Gastroesophageal sphincter (tissue), 4 donors: ENCODE results near the gene STXBP1. TPM values are rescaled to one million over a fixed set of nuclear protein-coding genes. Genes with fewer than 3 reads are reported as not detected.

Source experiments
- ATAC-seq: fragments of 150-250 bp; one replicate; pipeline ENCODE4 v1.9.1; 2016; ENCODE audit warnings: mild to moderate bottlenecking, moderate library complexity
- H3K27ac ChIP-seq, 4 donors: fragments of 200-600 bp; sonication (generic) in 3 of 4; 1 replicate in 3 of 4; 2 replicates in 1 of 4; pipeline ENCODE4 v1.5.1; 2016 to 2019
- H3K27me3 ChIP-seq: fragments of 200-600 bp; sonication (generic); one replicate; pipeline ENCODE4 v1.5.1; 2019
- H3K36me3 ChIP-seq, 2 donors: fragments of 200-600 bp; sonication (generic); one replicate each; pipeline ENCODE4 v1.5.1; 2019; ENCODE audit warnings: control low read depth in 1 of 2
- H3K4me1 ChIP-seq, 3 donors: fragments of 200-600 bp; sonication (generic); 1 replicate in 2 of 3; 2 replicates in 1 of 3; pipeline ENCODE4 v1.5.1; 2016 to 2019; ENCODE audit warnings: control low read depth in 2 of 3
- H3K4me3 ChIP-seq, 2 donors: fragments of 200-600 bp; sonication (generic); one replicate each; pipeline ENCODE4 v1.5.1; 2019; ENCODE audit warnings: mild to moderate bottlenecking in 1 of 2, moderate library complexity in 1 of 2
- H3K9me3 ChIP-seq, 3 donors: fragments of 200-600 bp; sonication (generic); one replicate each; pipeline ENCODE4 v1.5.1; 2017 to 2019; ENCODE audit warnings: control low read depth in 2 of 3
- CTCF ChIP-seq, 4 experiments: fragments of 200-600 bp in 2 of 4; fragments of 450-650 bp in 2 of 4; sonication (generic) in 1 of 4; IDR thresholded peaks; one replicate each; pipeline ENCODE4 v1.5.1; 2017 to 2019; ENCODE audit warnings: antibody characterized with exemption in 4 of 4, mild to moderate bottlenecking in 2 of 4, moderate library complexity in 2 of 4
- EP300 ChIP-seq: sonication (generic); formaldehyde crosslinking; IDR thresholded peaks from one replicate; pipeline ENCODE4 v1.6.1; 2017; ENCODE audit warnings: antibody characterized with exemption, mild to moderate bottlenecking
- POLR2A ChIP-seq, 2 donors: fragments of 450-650 bp; IDR thresholded peaks; one replicate each; pipeline ENCODE4 v1.6.1; 2017; ENCODE audit warnings: antibody characterized with exemption in 2 of 2, mild to moderate bottlenecking in 2 of 2, moderate library complexity in 1 of 2
- POLR2AphosphoS5 ChIP-seq: sonication (generic); formaldehyde crosslinking; IDR thresholded peaks from one replicate; pipeline ENCODE4 v1.6.1; 2017; ENCODE audit warnings: antibody characterized with exemption
- WGBS, 2 donors: methylation state at CpG; one replicate each; pipeline ENCODE4 v1.1.5; 2018; ENCODE audit warnings: low coverage in 1 of 2; 5-methylcytosine and 5-hydroxymethylcytosine counted together
- total RNA-seq, 4 donors: library from RNA; depleted of rRNA; stranded (reverse); fragments of >200 nt; gene quantifications; one replicate each; pipeline ENCODE4 v1.1.0, GENCODE V29; 2016

STXBP1 gene
- total RNA-seq, 4 donors from 2014 or later = 25.7 to 47.0 (median 33.1) TPM

GRCh38 chr9:127635201-127635735 lies 23.2 kb downstream of the STXBP1 start:
- H3K36me3 ChIP-seq = no peaks in the 10 kb centered on the region
- WGBS, 2 donors = 100% methylated on average over 1 to 3 of the region's 8 CpGs
- H3K27me3 ChIP-seq = no peaks in the 10 kb centered on the region
- no peak for TF ChIP-seq POLR2A (IDR thresholded peaks at IDR 0.05)
- TF ChIP-seq POLR2AphosphoS5 = no peak
- TF ChIP-seq EP300 = no peak
- no peak for TF ChIP-seq CTCF (IDR thresholded peaks at IDR 0.05)
- H3K9me3 ChIP-seq = no peaks in the 10 kb centered on the region
- peaks cover 0 to 32% (median 0%) of the 10 kb centered on the region in 3 donors for H3K4me1 ChIP-seq
- no peak overlapping the region for H3K27ac ChIP-seq
- no peak overlapping the region for H3K4me3 ChIP-seq
- ATAC-seq = no peak

DNA sequence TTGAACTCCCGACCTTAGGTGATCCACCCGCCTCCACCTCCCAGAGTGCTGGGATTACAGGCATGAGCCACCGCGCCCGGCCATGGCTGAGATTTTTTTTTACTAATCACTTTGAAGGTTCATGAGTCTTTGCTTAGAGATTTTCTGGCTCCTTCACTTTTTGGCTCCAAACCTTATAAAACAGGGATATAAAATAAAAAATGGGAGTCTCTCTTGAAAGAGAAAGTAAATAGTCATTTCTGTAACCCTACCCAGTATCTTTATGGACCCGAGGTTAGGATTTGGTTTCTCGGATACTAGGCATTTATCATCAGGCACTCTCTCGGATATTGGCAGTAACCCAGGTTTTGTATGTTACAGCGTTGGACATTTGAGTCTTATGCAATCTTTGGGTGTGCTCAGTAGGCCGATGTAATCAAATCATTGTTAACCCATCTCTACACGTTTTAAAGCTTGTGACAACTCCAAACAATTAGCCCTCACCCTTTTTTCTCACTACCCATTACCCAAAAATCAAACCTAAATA lies 25.3 kb downstream of the STXBP1 start:
- no peaks in the 10 kb centered on the region for H3K9me3 ChIP-seq
- H3K4me1 ChIP-seq = peaks cover 0 to 32% (median 0%) of the 10 kb centered on the region in 3 donors
- H3K27ac ChIP-seq = peak overlapping the region in 3 of 4 donors; percentile 38 to 65 (median 54)
- TF ChIP-seq POLR2AphosphoS5 (peak; percentile 84), EP300 (no peak)
- H3K27me3 ChIP-seq = no peaks in the 10 kb centered on the region
- H3K4me3 ChIP-seq = peak overlapping the region in 1 of 2 donors; percentile 29
- peak; percentile 82 for ATAC-seq
- WGBS, 2 donors = 13 to 20% methylated on average over 9 to 11 of the region's 11 CpGs
- no peaks in the 10 kb centered on the region for H3K36me3 ChIP-seq

- no peaks in the 10 kb centered on the region for H3K27me3 ChIP-seq
- no peaks in the 10 kb centered on the region for H3K36me3 ChIP-seq
- peaks cover 0 to 30% (median 0%) of the 10 kb centered on the region in 3 donors for H3K4me1 ChIP-seq
- WGBS, 2 donors = 82 to 94% methylated on average over 3 to 5 of the region's 5 CpGs
- no peak for ATAC-seq
- no peaks in the 10 kb centered on the region for H3K9me3 ChIP-seq
- TF ChIP-seq CTCF (IDR thresholded peaks at IDR 0.05) (no peak), POLR2A (IDR thresholded peaks at IDR 0.05) (no peak), POLR2AphosphoS5 (no peak), EP300 (no peak)
- no peak overlapping the region for H3K4me3 ChIP-seq
- H3K27ac ChIP-seq = no peak overlapping the region
Measured at GRCh38 chr9:127640908-127641545, 28.9 kb downstream of the STXBP1 start.

DNA sequence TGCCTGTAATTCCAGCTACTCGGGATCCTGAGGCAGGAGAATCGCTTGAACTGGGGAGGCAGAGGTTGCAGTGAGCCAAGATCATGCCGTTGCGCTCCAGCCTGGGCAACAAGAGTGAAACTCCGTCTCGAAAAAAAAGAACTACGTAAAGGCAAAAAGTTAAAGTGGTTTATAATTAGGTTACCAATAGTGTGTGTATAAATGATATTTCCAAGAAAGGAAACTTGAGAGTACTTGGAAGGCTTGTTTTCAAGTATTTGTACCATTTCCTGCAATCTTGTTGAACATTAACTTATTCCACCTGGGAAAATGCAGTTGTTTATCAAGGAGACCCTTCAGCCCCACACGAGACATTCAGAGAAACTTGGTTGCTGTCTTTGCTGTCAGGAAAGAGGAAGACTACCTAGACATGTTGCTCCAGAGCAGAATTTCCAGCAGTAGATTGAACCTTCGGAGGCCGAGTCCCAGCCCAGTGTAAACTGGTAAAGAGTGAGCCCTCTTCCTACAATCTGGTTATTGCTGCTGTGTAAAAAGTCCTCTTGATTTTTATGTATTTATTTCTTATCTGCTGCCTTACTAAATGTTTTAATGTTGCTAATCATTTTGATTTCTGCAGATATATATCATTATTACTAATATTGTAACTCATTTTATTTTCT lies 30.1 kb downstream of the STXBP1 start:
- no peak for TF ChIP-seq POLR2A (IDR thresholded peaks at IDR 0.05)
- TF ChIP-seq POLR2AphosphoS5 = no peak
- no peak for TF ChIP-seq EP300
- TF ChIP-seq CTCF (IDR thresholded peaks at IDR 0.05) = no peak
- Histone ChIP-seq H3K4me1 (peaks cover 0 to 19% (median 0%) of the 10 kb centered on the region in 3 donors), H3K9me3 (no peaks in the 10 kb centered on the region), H3K27ac (peak overlapping the region in 3 of 4 donors; percentile 18 to 58 (median 28)), H3K27me3 (no peaks in the 10 kb centered on the region), H3K4me3 (no peak overlapping the region), H3K36me3 (no peaks in the 10 kb centered on the region)
- 29 to 60% methylated on average over 10 of the region's 10 CpGs for WGBS, 2 donors
- no peak for ATAC-seq

GRCh38 chr9:127644146-127644827 lies 32.2 kb downstream of the STXBP1 start:
- TF ChIP-seq POLR2A (IDR thresholded peaks at IDR 0.05) (no peak), POLR2AphosphoS5 (no peak), EP300 (no peak), CTCF (IDR thresholded peaks at IDR 0.05) (no peak)
- H3K36me3 ChIP-seq = no peaks in the 10 kb centered on the region
- no peak overlapping the region for H3K4me3 ChIP-seq
- H3K4me1 ChIP-seq = peaks cover 0 to 8% (median 0%) of the 10 kb centered on the region in 3 donors
- H3K27me3 ChIP-seq = no peaks in the 10 kb centered on the region
- 70 to 77% methylated on average over 2 to 4 of the region's 8 CpGs for WGBS, 2 donors
- H3K27ac ChIP-seq = no peak overlapping the region
- ATAC-seq = no peak
- no peaks in the 10 kb centered on the region for H3K9me3 ChIP-seq
